SK-N-SH (cell line): ENCODE measurements around the gene DGCR8. TPM values are rescaled to one million over a fixed set of nuclear protein-coding genes. Genes with fewer than 3 reads are reported as not detected.

Experiments used
- CTCF ChIA-PET: fragments of 300-600, 350-600 bp; formaldehyde crosslinking; extraction: SDS; loops from one replicate; lab custom pipeline; 2021; lab: Yijun Ruan, JAX
- POLR2A ChIA-PET: fragments of 350-600 bp; sonication (Branson Sonifier 250); formaldehyde crosslinking; extraction: SDS; loops from one replicate; lab custom pipeline; 2020; ENCODE audit warnings: antibody characterized with exemption, inconsistent platforms; lab: Yijun Ruan, JAX
- DNase-seq: peaks from one replicate; pipeline ENCODE4 v3.0.0; 2012
- H2AFZ ChIP-seq: fragments of 200-600 bp; sonication (generic); 2 replicates; pipeline ENCODE4 v1.8.1; 2016; ENCODE audit warnings: antibody characterized with exemption, mild to moderate bottlenecking, low read depth
- H3F3A ChIP-seq: fragments of 200-600 bp; sonication (generic); replicated peaks from 2 replicates; pipeline ENCODE3; 2016; ENCODE audit warnings: antibody characterized with exemption, mild to moderate bottlenecking; ENCODE audit not compliant: insufficient read depth
- H3K27ac ChIP-seq, 2 experiments: fragments of 200-500 bp in 1 of 2; fragments of 200-600 bp in 1 of 2; sonication (Bioruptor generic) in 1 of 2; sonication (generic), shearing (Covaris generic) in 1 of 2; 2 replicates each; pipeline versions ENCODE4 v1.5.1 to v1.6.1; 2014 to 2016; ENCODE audit warnings: low read depth in 2 of 2, inconsistent platforms in 1 of 2, low read length in 1 of 2, mild to moderate bottlenecking in 1 of 2, mixed read lengths in 1 of 2
- H3K27me3 ChIP-seq: fragments of 200-600 bp; sonication (generic), shearing (Covaris generic); 2 replicates; pipeline ENCODE4 v1.6.1; 2016; ENCODE audit warnings: mixed run types; ENCODE audit not compliant: insufficient read depth
- H3K36me3 ChIP-seq, 2 experiments: fragments of 200-500 bp in 1 of 2; fragments of 200-600 bp in 1 of 2; sonication (Bioruptor generic) in 1 of 2; sonication (generic) in 1 of 2; replicated peaks in 1 of 2; 2 replicates each; pipeline versions ENCODE3 to v1.5.1; 2014 to 2016; ENCODE audit warnings: low read length in 1 of 2, mild to moderate bottlenecking in 1 of 2; ENCODE audit not compliant: insufficient read depth in 2 of 2, control insufficient read depth in 1 of 2
- H3K4me1 ChIP-seq, 2 experiments: fragments of 200-500 bp in 1 of 2; fragments of 200-600 bp in 1 of 2; sonication (Bioruptor generic) in 1 of 2; sonication (generic), shearing (Covaris generic) in 1 of 2; 2 replicates each; pipeline versions ENCODE4 v1.5.1 to v1.6.1; 2014 to 2016; ENCODE audit warnings: low read depth in 1 of 2, low read length in 1 of 2, mixed run types in 1 of 2; ENCODE audit not compliant: insufficient read depth in 2 of 2, control insufficient read depth in 1 of 2
- H3K4me2 ChIP-seq: fragments of 200-600 bp; sonication (generic), shearing (Covaris generic); 2 replicates; pipeline ENCODE4 v1.6.1; 2017; ENCODE audit warnings: mixed run types
- H3K4me3 ChIP-seq, 2 experiments: fragments of 200-500 bp in 1 of 2; fragments of 200-600 bp in 1 of 2; sonication (Bioruptor generic) in 1 of 2; sonication (generic), shearing (Covaris generic) in 1 of 2; 2 replicates each; pipeline versions ENCODE4 v1.5.1 to v1.8.1; 2014 to 2016; ENCODE audit warnings: low read depth in 2 of 2, inconsistent platforms in 1 of 2, low read length in 1 of 2, mild to moderate bottlenecking in 1 of 2, mixed read lengths in 1 of 2, moderate library complexity in 1 of 2
- H3K79me2 ChIP-seq: fragments of 200-600 bp; sonication (generic); 2 replicates; pipeline ENCODE4 v1.8.1; 2017; ENCODE audit warnings: mild to moderate bottlenecking; ENCODE audit not compliant: insufficient read depth
- H3K9ac ChIP-seq: fragments of 200-600 bp; sonication (generic); 2 replicates; pipeline ENCODE4 v1.6.1; 2017; ENCODE audit warnings: mixed run types
- H3K9me2 ChIP-seq: fragments of 200-600 bp; sonication (generic); 2 replicates; pipeline ENCODE4 v1.6.1; 2017; ENCODE audit warnings: mixed run types
- H3K9me3 ChIP-seq: fragments of 200-600 bp; sonication (generic); 2 replicates; pipeline ENCODE4 v1.6.1; 2017; ENCODE audit warnings: mixed run types, mild to moderate bottlenecking, moderate library complexity
- H4K20me1 ChIP-seq: fragments of 200-600 bp; sonication (generic); 2 replicates; pipeline ENCODE4 v1.6.1; 2017; ENCODE audit warnings: mild to moderate bottlenecking, mixed run types; ENCODE audit not compliant: insufficient read depth
- CHD2 ChIP-seq: fragments of 150-350 bp; IDR thresholded peaks from 2 replicates; pipeline ENCODE4 v1.6.1; 2018; ENCODE audit warnings: low read length; ENCODE audit not compliant: partially characterized antibody
- CTCF ChIP-seq: fragments of 200-600 bp; sonication (generic); IDR thresholded peaks from 2 replicates; pipeline ENCODE4 v1.6.1; 2017; ENCODE audit warnings: antibody characterized with exemption, mild to moderate bottlenecking, moderate library complexity
- ELF1 ChIP-seq: IDR thresholded peaks from 2 replicates; pipeline ENCODE4 v1.4.0; 2012
- FOXJ3 ChIP-seq: sonication (generic); formaldehyde crosslinking; IDR thresholded peaks from 2 replicates; pipeline ENCODE4 v1.5.1; 2020; ENCODE audit warnings: mild to moderate bottlenecking, missing genetic modification reagents
- FOXM1 ChIP-seq: IDR thresholded peaks from 2 replicates; pipeline ENCODE4 v1.4.0; 2012; ENCODE audit warnings: low read depth, mild to moderate bottlenecking
- GATA2 ChIP-seq: sonication (generic); formaldehyde crosslinking; IDR thresholded peaks from 2 replicates; pipeline ENCODE4 v1.5.0; 2020; ENCODE audit warnings: mild to moderate bottlenecking, missing genetic modification reagents
- IRF3 ChIP-seq: fragments of 150-350 bp; IDR thresholded peaks from 2 replicates; pipeline ENCODE4 v1.6.1; 2016; ENCODE audit warnings: mild to moderate bottlenecking, low read depth, low read length
- JUND ChIP-seq: IDR thresholded peaks from 2 replicates; pipeline ENCODE4 v1.4.0; 2012
- MAX ChIP-seq: IDR thresholded peaks from 2 replicates; pipeline ENCODE4 v1.4.0; 2012; ENCODE audit warnings: low read depth
- MXI1 ChIP-seq: IDR thresholded peaks from 2 replicates; pipeline ENCODE4 v1.6.1; 2012; ENCODE audit warnings: mild to moderate bottlenecking, low read depth, low read length, improper control_type of control experiment
- NRF1 ChIP-seq: IDR thresholded peaks from 2 replicates; pipeline ENCODE4 v1.6.1; 2012; ENCODE audit warnings: low read depth, mild to moderate bottlenecking, low read length
- POLR2AphosphoS5 ChIP-seq: IDR thresholded peaks from 2 replicates; pipeline ENCODE4 v1.6.1; 2012; ENCODE audit warnings: low read depth, low read length
- RFX5 ChIP-seq: IDR thresholded peaks from 2 replicates; pipeline ENCODE4 v1.6.1; 2012; ENCODE audit warnings: mild to moderate bottlenecking, improper control_type of control experiment, low read length
- RXRA ChIP-seq: IDR thresholded peaks from 2 replicates; pipeline ENCODE4 v1.4.0; 2012; ENCODE audit warnings: low read depth, mild to moderate bottlenecking, borderline replicate concordance
- SIN3A ChIP-seq: IDR thresholded peaks from 2 replicates; pipeline ENCODE4 v1.6.1; 2012; ENCODE audit warnings: low read depth, mild to moderate bottlenecking, low read length, moderate library complexity, borderline replicate concordance
- SMC3 ChIP-seq: IDR thresholded peaks from 2 replicates; pipeline ENCODE4 v1.6.1; 2012; ENCODE audit warnings: low read depth, low read length, improper control_type of control experiment
- TAF1 ChIP-seq: IDR thresholded peaks from 2 replicates; pipeline ENCODE4 v1.6.1; 2012; ENCODE audit warnings: low read depth, mild to moderate bottlenecking, low read length, moderate library complexity, borderline replicate concordance
- TEAD4 ChIP-seq: IDR thresholded peaks from 2 replicates; pipeline ENCODE4 v1.4.0; 2012; ENCODE audit warnings: mild to moderate bottlenecking, borderline replicate concordance; ENCODE audit not compliant: insufficient read depth
- USF2 ChIP-seq: fragments of 150-350 bp; IDR thresholded peaks from 2 replicates; pipeline ENCODE4 v1.6.1; 2017; ENCODE audit warnings: antibody characterized with exemption, low read length, low read depth, borderline replicate concordance
- ZBTB33 ChIP-seq: IDR thresholded peaks from 2 replicates; pipeline ENCODE4 v1.4.0; 2012; ENCODE audit warnings: low read depth, borderline replicate concordance
- WGBS: methylation state at CpG from one replicate; pipeline ENCODE4 v1.1.6; 2017; ENCODE audit warnings: low lambda C conversion rate; 5-methylcytosine and 5-hydroxymethylcytosine counted together
- polyA plus RNA-seq, 3 experiments: library from polyadenylated mRNA; depleted of rRNA; stranded (reverse); fragments of >200 nt; gene quantifications; 2 replicates each; pipeline ENCODE4 v1.2.3, GENCODE V29; 2012

The DGCR8 gene
- polyA plus RNA-seq, 1 of the 3 experiments (the other 2 are of a cell fraction): 26.5 TPM

- Histone ChIP-seq H3K9ac (peak overlapping the region; percentile 91), H3K79me2 (peaks cover 78% of the 10 kb centered on the region), H3K27ac (peak overlapping the region; percentile 2 to 75; a peak in 3 of 4 replicates), H3K4me3 (peak overlapping the region; percentile 76 to 90), H3K4me2 (peak overlapping the region; percentile 86), H3K4me1 (peaks cover 16 to 28% of the 10 kb centered on the region in 2 experiments; a peak in 3 of 4 replicates), H3F3A (peaks cover 9% of the 10 kb centered on the region), H3K27me3 (no peaks in the 10 kb centered on the region), H3K36me3 (peaks cover 30 to 50% of the 10 kb centered on the region in 2 experiments), H2AFZ (no peak overlapping the region), H4K20me1 (peaks cover 10% of the 10 kb centered on the region; the same call in 1 of the 2 replicates), H3K9me2 (no peaks in the 10 kb centered on the region), H3K9me3 (no peaks in the 10 kb centered on the region)
- WGBS: 10% methylated on average over 8 of the region's 8 CpGs
- TF ChIP-seq GATA2 (CRISPR knock-in tag): no peak
- no peak for TF ChIP-seq CTCF
- TF ChIP-seq POLR2AphosphoS5: no peak
- no peak for TF ChIP-seq RFX5
- no peak for TF ChIP-seq SIN3A
- TF ChIP-seq FOXM1: no peak
- TF ChIP-seq USF2: no peak
- no peak for TF ChIP-seq IRF3
- no peak for TF ChIP-seq JUND
- no peak for TF ChIP-seq TEAD4
- no peak for TF ChIP-seq NRF1
- no peak for TF ChIP-seq MXI1
- no peak for TF ChIP-seq TAF1
- no peak for TF ChIP-seq CHD2
- no peak for TF ChIP-seq ZBTB33
- no peak for TF ChIP-seq MAX
- TF ChIP-seq SMC3: no peak
- TF ChIP-seq FOXJ3 (CRISPR knock-in tag): no peak
- no peak for TF ChIP-seq RXRA
- no peak for TF ChIP-seq ELF1
- POLR2A ChIA-PET: interaction anchor here (0.9 to 1.7 kb wide), 2 partner anchors 12 kb away, joined by 3 to 5 read pairs; no protein-coding TSS in a partner anchor
- CTCF ChIA-PET: interaction anchor here (1.5 kb wide), 1 partner anchor 35 kb away, joined by 3 read pairs; no protein-coding TSS in a partner anchor
- DNase-seq: no peak
Measured at GRCh38 chr22:20118300-20119020, 38.4 kb downstream of the DGCR8 start.
